DMS79 (cell line): ENCODE measurements around the gene ATAD1.

Source experiments
- DNase-seq: peaks from one replicate; lab custom pipeline; 2025; lab: John Stamatoyannopoulos, UW

The ATAD1 gene

DNA sequence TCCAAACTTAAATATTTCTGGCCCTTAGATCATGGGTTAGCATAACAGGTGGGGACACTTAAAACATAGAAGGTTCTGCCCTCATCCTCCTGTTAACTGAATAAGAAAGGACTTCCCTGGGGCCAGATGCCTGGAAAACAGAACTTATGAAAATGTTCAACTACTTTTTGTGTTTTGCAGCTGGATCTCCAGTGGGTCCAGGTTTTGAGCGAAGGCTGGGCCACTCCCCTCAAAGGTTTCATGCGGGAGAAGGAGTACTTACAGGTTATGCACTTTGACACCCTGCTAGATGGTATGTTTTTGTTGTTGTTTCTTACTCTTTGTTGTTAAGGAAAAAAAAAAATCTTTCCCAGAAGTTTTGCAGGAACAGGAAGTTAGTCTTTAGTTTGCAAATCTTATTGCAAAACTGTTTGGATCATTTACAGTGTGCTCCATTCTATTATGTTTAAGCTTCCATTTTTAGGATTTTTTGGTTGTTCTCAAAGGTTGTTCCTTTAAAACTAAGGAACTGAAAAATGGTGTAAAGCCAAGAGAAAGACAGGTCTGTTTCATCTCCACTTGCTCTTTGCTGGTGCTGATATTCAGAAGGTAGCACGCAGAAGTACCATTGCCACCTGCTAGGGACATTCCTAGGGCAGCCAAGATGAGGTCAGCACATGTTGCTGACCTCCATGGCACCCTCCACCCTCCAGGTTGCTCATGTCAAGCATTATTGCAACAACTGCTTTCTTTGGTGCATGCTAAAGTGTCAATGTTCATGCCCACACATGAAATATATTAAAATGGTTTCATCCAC, 102.3 kb downstream of the ATAD1 start:
- no peak for DNase-seq

- no peak for DNase-seq
These were observed 104.3 kb downstream of the ATAD1 start for GRCh38 chr10:87713707-87714106.

GRCh38 chr10:87712913-87713616, 105.0 kb downstream of the ATAD1 start:
- no peak for DNase-seq

DNA sequence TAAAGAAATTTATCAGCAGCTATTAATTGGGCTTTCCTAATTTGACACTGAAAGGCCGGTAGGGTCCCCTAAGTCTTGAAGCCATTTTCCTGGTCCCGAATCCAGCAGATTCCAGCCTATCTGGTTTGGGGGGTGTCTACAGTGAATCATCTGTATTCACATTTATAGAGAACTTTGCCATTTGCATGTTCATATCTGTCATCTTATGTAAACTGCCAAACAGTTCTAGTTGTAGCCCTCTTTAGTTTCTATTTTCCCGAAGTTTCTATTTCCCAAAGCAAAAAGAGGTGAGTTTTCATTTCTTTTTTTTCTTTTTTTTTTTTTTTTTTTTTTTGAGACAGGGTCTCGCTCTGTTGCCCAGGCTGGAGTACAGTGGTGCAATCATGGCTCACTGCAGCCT, 110.8 kb downstream of the ATAD1 start:
- DNase-seq = no peak

DNA sequence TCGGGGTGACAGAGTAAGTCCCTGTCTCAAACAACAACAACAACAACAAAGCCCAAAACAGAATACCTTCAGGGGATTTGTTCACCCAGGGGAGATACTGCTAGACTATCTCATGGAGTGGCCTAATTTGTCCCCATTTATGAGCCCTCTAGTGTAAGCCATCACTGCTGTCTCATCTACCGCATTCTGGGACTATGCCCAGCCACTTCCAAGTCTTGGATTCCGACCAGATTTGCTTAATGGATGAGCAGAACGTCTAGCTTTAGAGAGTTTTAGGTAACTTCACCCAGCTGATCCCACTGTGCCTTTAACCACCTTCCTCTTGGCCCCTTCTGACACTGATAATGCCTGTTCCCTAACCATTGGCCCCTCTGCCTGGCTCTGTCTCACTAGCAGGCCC, 111.3 kb downstream of the ATAD1 start:
- no peak for DNase-seq

GRCh38 chr10:87705339-87705738, 112.7 kb downstream of the ATAD1 start:
- no peak for DNase-seq

GRCh38 chr10:87703771-87704170, 114.3 kb downstream of the ATAD1 start:
- no peak for DNase-seq

- DNase-seq = no peak
These were observed 115.1 kb downstream of the ATAD1 start for GRCh38 chr10:87702973-87703294.

- no peak for DNase-seq
These were observed 115.6 kb downstream of the ATAD1 start for GRCh38 chr10:87702260-87702972.
